ENCODE measurements around the gene ZNF254. TPM values are rescaled to one million over a fixed set of nuclear protein-coding genes. Genes with fewer than 3 reads are reported as not detected.
"Not testable (repeated sequence)": the region's sequence is repeated elsewhere in the genome, so short reads cannot be mapped to it uniquely, and the experiment has no call there.

ZNF254 gene
- total RNA-seq, 1 donor from 2014 or later, result 6.0 TPM

DNA sequence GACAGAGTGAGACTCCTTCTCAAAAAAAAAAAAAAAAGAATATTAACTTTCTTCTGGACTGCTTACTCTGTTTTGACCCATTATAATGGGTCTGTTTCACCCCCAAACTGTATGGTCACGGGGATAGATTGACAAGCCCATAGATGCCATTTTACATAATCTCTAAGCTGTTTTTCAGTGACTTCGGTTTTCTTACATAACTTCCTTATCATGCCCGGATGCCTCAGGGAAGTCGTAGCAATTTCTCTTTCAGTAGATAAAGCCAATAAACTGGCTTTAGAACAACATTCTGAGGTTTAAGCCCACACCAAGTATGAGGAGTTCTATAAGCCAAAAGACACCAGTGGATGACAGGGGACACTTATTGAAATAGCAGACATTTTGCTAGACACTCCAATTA is 5.9 kb upstream of the ZNF254 start:
- no peak for DNase-seq (ENCODE audit: low spot score in 2 of 2)
- H3K4me1 ChIP-seq, result no peaks in the 10 kb centered on the region
- no peak overlapping the region for H3K4me3 ChIP-seq
- intact Hi-C loops (cut with DNase I), result no loop called here
- TF ChIP-seq, protein P1, sequence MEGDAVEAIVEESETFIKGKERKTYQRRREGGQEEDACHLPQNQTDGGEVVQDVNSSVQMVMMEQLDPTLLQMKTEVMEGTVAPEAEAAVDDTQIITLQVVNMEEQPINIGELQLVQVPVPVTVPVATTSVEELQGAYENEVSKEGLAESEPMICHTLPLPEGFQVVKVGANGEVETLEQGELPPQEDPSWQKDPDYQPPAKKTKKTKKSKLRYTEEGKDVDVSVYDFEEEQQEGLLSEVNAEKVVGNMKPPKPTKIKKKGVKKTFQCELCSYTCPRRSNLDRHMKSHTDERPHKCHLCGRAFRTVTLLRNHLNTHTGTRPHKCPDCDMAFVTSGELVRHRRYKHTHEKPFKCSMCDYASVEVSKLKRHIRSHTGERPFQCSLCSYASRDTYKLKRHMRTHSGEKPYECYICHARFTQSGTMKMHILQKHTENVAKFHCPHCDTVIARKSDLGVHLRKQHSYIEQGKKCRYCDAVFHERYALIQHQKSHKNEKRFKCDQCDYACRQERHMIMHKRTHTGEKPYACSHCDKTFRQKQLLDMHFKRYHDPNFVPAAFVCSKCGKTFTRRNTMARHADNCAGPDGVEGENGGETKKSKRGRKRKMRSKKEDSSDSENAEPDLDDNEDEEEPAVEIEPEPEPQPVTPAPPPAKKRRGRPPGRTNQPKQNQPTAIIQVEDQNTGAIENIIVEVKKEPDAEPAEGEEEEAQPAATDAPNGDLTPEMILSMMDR (IDR thresholded peaks at IDR 0.05), result no peak
- no peaks in the 10 kb centered on the region for H3K27me3 ChIP-seq
- no peak overlapping the region for H3K27ac ChIP-seq
- no peaks in the 10 kb centered on the region for H3K9me3 ChIP-seq
- H3K36me3 ChIP-seq, result peaks cover 0 to 4% of the 10 kb centered on the region in 2 donors

GRCh38 chr19:24098359-24098758 is 11.4 kb downstream of the ZNF254 start:
- Histone ChIP-seq H3K36me3 (peaks cover 0 to 23% of the 10 kb centered on the region in 2 donors), H3K27me3 (no peaks in the 10 kb centered on the region), H3K4me1 (no peaks in the 10 kb centered on the region), H3K27ac (no peak overlapping the region), H3K4me3 (no peak overlapping the region), H3K9me3 (peaks cover 0 to 7% of the 10 kb centered on the region in 2 donors)
- no peak for DNase-seq (ENCODE audit: low spot score in 2 of 2)
- TF ChIP-seq, protein P1 (IDR thresholded peaks at IDR 0.05), result no peak
- intact Hi-C loops (cut with DNase I), result no loop called here

GRCh38 chr19:24099829-24100228 is 12.8 kb downstream of the ZNF254 start:
- Histone ChIP-seq H3K4me1 (no peaks in the 10 kb centered on the region), H3K27me3 (no peaks in the 10 kb centered on the region), H3K9me3 (peaks cover 0 to 6% of the 10 kb centered on the region in 2 donors), H3K27ac (no peak overlapping the region), H3K4me3 (no peak overlapping the region), H3K36me3 (peaks cover 0 to 25% of the 10 kb centered on the region in 2 donors)
- no peak for DNase-seq (ENCODE audit: low spot score in 2 of 2)
- TF ChIP-seq, protein P1 (IDR thresholded peaks at IDR 0.05), result no peak
- intact Hi-C loops (cut with DNase I), result no loop called here

DNA sequence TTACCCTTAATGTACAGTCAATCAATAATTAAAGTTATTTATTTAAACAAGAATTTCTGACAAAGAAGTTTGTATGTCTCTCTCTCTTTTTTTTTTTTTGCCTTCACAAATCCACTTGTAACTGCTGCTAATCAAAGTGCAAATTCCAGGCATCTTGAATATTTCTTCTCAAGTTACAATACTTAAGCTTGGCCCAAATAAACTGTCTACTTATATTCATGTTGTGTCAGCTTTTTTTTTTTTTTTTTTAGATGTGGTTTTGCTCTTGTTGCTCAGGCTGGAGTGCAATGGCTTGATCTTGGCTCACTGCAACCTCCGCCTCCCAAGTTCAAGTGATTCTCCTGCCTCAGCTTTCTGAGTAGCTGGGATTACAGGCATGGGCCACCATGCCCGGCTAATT is 13.6 kb downstream of the ZNF254 start:
- DNase-seq (ENCODE audit: low spot score in 2 of 2); H3K4me1 ChIP-seq; H3K4me3 ChIP-seq; H3K9me3 ChIP-seq; H3K27me3 ChIP-seq; H3K27ac ChIP-seq; intact Hi-C loops (cut with DNase I): not testable (repeated sequence)
- H3K36me3 ChIP-seq, result peaks cover 0 to 29% of the 10 kb centered on the region in 2 donors

DNA sequence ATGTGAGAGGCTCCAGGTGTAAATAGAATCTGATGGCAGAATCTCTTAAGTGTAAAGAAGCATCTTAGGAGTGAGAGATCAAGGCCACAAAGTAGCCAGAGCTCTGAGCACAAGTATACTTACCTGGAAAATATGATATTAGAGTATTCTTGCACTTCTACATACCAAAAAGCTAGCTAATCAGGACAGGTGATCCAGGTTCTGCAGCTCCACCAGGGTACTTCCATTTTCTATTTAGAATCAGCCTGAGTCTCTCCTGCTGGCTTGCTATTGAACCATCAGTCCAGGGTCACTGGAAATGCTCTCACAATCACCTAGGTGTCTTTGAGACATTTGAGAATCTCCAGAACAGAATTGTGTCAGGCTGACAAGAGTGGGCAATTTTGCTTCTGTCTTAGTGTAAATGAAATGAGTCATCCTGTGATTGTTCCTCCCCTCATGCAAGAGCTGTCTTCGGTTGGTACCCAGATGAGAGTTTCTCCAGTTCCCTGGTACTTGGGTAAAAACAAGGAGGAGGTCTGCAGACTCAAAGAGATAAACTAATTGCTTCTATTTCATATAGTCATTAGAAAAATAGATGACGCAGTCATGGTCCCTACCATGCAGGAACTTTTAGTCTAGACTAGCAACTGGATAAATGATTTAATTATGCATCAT is 14.6 kb downstream of the ZNF254 start:
- Histone ChIP-seq H3K4me1 (no peaks in the 10 kb centered on the region), H3K27me3 (no peaks in the 10 kb centered on the region), H3K9me3 (no peaks in the 10 kb centered on the region), H3K4me3 (no peak overlapping the region), H3K36me3 (peaks cover 9 to 39% of the 10 kb centered on the region in 2 donors), H3K27ac (no peak overlapping the region)
- intact Hi-C loops (cut with DNase I), result no loop called here
- TF ChIP-seq, protein P1 (IDR thresholded peaks at IDR 0.05), result no peak
- no peak for DNase-seq (ENCODE audit: low spot score in 2 of 2)

- no peaks in the 10 kb centered on the region for H3K27me3 ChIP-seq
- H3K4me3 ChIP-seq, result no peak overlapping the region
- no peaks in the 10 kb centered on the region for H3K4me1 ChIP-seq
- H3K9me3 ChIP-seq, result peaks cover 77 to 100% of the 10 kb centered on the region in 2 donors
- TF ChIP-seq, protein P1 (IDR thresholded peaks at IDR 0.05), result no peak
- intact Hi-C loops (cut with DNase I), result no loop called here
- H3K36me3 ChIP-seq, result peaks cover 26 to 69% of the 10 kb centered on the region in 2 donors
- no peak for DNase-seq (ENCODE audit: low spot score in 2 of 2)
- no peak overlapping the region for H3K27ac ChIP-seq
Measured at GRCh38 chr19:24127601-24128000, 40.6 kb downstream of the ZNF254 start.

Data from ascending aorta (tissue), 2 donors.